HG02798 (cell line): Measurements from ENCODE around the gene ARSJ.

Experiments
- ATAC-seq: cut with Tn5 transposase; IDR thresholded peaks from one replicate; pipeline ENCODE4 v1.9.1; 2021; ENCODE audit warnings: mild to moderate bottlenecking; ENCODE audit not compliant: unreplicated experiment, poor library complexity

Gene ARSJ

DNA sequence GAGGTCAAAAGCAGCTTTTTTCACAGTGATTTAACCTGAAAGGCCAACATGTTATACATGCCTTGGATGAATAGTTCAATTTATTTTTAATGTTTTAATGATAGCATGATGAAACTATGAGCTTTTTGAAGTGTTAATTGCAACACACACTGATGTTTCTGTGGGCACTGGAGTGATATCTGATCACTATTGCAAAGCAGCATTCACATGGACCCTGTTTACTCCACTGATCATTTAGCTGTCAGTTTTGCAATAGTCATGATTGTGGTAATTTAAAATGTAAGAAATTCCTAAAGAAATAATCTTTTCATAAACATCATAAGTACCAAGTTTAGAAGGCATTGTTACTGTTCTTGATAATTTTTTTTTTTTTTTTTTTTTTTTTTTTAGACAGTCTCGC, 74.1 kb downstream of the ARSJ start:
- ATAC-seq, result no peak

DNA sequence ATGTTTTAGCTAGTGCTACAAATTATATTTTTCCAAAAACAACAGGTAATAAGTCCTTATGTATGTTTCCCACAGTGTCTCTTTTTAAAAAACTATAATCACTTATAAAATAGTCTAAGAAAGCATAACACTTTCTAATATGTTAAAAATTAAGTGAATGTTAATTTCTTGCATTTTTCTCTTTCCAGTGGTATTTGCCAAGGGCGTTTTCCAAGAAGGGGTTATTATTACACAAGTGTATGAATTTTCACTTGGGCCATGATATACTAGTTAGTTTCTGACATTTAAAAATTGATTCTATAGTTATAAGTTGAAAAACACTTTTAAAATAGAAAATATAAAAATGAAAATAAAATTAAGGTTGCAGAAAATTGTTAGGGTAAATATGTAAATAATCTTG, 74.6 kb downstream of the ARSJ start:
- ATAC-seq, result no peak

DNA sequence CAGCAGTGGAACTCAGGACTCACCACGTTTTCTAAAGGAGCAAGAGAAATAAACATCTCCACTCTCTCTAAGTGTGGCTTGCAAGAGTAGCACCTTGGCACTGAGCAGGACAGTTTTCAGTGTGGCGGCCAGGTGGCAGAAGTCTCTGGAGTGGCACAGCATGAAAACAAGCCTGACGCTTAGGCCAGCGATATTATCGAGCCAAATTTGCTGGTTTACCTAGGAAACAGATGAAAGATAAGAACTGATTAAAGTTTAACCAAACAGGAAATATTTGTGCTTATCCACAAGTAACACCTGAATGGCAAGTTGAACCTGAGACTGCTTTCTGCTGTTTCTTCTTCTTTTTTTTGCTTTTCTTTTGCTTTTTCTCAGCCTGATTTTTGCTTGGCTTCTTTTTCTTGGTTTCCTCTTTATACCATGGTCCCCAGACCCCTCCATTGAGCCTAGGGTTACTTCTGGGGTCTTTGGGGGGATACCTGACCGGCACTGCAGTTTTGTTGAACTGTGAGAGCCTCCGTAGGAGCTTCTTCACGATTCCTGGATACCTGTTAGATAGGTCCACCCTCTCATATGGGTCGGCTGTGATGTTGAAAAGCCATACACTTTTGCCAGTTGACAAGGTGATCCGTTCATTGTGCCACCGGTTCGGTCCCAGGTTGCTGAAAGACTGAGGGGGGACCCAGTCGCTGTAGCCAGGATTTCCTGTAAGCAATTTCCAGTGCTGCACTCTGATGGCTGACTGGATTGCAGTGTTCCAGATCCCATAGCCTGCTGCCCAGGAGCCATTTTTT, 77.3 kb downstream of the ARSJ start:
- ATAC-seq, result no peak

DNA sequence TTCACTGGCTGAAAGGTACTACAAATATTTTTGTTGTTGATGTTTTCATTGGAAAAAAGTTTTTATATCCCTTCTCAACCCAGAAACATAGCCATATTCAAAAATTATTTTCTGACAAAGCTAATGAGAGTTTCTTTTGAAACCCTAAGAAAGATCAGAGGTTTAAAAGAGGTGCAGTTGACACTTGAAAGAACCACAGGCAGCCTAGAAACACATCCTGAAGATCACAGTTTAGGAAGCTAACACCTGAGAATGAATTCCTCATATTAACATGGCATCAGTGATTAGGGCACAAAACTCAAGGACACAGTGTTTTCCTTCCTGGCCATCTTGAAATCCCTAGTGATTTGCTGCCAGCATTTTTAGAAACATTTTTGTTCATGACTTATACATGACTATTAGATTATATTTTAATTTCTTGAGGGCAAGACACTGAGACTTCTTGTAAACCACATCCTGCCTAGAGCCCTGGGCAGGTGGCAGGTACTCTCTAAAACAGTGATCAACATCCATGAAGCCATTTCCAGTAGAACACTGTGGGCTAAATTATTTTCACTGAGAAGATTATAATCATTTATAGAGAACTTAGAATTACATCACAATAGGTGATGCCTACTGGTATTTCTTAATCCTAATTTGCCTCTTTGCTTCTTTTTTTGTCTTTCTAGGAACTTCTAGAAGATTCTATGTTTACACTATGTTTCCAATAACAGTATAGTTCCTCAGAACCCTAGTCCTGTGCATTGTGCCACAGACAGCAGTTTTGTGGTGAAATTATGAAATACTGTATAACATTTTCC, 80.0 kb downstream of the ARSJ start:
- ATAC-seq, result peak; percentile 92

DNA sequence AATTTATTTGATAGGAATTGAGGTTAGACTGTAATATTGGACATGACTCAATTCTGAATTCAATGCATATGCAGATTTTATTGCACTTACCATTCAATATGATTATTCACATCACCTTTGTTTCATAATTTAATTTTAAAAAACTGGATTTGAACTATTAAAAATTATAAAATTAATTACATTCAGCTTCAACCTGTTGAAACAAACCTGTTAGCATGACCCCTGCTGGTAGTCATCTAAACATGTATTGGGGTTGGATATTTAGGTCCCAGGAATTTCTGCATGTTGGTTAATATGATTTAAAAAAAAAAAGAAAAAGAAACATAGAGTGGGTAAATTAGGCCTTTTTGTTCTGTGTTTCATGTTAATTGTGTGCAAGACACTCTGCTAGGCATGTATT, 85.9 kb downstream of the ARSJ start:
- no peak for ATAC-seq

DNA sequence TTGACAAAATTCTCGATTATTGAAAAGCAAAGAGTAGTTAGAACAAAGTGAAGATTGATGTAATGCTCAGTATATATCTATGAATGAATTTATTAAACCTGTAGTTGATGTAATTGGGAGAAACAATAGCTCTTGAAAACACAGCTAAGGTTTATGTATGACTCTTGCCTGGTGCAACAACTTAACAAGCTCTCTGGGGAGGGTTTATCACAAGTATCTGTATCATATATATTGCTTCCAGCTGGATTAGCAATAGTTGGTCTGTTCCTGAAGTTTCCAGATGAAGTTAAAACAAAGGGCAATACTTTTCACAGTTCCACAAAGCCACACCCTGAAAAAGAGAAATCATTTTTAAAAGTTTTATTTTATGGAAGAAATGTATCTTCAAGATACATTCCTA, 91.4 kb downstream of the ARSJ start:
- no peak for ATAC-seq

DNA sequence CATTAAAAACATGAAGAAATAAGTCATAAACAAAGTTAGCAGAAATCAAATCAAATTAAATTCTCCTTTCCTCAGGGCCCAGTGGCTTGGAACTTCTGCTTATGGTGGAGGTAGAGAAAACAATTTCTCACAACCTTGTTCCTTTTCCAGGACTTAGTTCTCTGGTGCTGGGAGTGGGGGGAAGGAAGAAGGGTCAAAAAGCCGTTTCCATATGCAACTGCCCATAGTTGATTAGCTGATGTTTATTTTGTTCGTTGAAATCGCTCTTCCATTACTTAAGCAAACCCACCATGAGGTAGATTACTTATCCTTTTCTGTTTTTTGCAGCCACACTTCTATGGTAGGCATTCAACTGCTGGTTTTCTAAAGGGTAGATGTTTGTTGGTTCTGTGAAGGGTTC, 94.2 kb downstream of the ARSJ start:
- ATAC-seq, result no peak

DNA sequence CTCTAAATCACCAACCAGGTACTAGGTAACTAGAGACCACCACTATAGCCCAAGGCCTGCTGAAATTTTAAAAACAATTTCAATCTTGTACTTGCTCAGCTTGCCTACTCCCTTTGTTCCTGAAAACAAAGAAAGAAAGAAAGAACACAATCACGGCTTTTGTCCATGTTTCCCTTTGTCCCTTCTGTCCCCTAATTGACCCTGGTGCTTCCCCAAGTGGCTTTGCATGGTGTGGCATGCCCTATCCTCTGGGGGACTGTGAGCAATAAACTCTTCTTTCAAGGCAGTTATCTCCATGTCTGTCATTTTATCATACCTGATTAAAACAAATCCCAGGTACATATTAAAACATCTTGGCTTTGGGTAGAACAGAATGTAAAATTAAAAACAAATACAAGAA, 94.8 kb downstream of the ARSJ start:
- ATAC-seq, result no peak

DNA sequence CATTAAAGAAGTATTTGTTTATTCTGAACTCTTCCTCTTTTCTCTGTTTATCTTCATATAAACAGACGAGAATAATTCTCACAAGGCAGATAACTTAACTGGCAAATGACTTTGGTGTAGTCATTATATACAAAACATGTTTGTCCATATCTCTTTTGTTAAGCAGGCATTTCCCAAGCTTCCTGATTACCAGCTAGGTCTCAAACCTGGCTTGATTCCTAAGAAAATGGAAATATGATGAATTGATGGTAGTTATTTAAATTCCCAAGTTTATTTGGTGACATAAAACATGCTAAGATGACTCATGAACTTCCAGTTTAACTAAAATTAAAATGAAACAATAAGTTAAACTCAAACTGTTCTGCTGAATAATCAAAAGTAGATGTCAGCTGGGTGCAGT, 96.8 kb downstream of the ARSJ start:
- no peak for ATAC-seq

DNA sequence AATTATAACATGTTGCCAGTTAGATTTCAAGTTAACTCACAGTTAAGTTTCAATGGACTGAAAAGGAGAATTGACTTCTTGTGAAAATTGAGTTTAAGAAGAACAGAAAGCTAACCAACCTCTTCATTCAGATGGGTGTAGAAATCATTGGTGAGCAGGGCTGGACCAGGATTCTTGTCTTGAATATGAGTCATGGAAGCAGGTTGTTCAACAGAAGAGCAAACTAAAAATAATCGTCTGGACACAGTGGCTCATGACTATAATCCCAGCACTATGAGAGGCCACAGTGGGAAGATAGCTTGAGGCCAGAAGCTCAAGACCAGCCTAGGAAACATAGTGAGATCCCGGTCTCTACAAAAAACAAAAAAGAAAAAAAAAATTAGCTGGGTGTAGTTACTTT, 98.2 kb downstream of the ARSJ start:
- no peak for ATAC-seq

DNA sequence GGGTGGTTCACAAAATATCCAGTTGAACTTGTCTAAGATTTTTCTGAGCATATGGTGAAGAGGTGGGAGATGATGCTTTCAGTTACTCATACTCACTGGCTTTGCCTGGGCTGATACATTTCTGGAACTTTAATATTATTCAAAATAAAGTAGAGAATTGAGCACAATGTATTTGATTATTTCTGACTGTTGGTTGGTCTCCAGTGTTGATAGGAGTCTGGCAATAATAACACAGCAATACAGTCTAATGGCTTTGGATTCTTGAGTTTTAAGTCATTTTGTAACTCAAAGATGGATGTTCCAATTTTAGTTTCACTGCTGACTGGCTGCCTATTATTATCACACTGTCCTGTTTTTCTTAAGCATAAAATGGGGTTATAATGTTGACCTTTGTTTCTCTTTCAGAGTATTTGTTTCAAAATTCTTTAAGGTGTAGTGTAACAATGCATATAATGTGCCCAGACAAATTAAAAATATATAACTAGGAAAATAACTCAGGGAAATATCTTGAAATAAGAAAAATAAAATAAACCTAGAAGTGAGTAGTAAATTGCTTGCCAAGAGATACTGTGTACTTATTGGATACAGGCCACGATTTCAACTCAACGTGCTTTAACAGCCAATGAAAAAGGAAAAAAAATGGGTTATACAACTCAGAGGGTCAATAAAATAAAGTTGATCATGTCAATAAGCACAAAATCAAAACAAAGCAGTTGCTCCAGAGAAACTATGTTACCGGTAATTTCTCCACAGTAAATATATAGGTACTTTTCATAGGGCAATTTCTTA, 99.0 kb downstream of the ARSJ start:
- no peak for ATAC-seq

DNA sequence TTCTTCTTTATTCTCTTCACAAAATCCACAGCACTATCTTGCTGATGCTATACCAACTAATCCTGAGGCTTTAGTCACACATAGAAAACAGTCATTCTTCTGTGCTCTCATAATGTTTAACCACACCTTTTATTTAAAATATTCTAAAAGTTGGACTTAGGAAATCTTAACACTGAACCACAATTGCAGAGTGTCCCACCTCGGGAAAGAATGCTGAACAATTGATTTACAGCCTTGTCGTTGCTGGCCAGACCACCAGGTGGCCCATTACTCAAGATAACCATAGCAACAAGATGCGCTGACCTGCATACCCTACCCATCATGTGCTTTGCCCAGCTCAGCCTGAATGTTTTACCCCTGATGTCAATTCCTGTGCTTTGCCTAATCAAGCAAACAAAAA, 100.8 kb downstream of the ARSJ start:
- ATAC-seq, result no peak

DNA sequence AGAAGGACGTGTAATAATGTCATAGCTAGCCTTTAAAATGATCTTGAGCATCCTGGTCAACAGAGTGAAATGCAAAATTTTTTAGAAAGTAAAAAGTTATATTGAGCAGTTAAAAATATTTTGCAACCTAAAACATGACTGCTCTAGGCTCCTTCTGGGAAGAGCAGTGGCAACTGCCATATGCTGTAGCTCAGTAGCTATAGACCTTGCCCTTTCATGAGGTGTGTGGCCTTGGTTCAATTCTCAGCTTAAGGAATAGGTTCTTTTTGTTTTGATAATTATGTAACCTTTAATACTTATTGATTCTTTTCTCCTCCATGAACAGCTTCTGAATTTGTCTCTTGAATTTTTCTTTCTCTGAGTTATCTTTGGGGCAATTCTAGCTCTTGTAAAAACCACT, 105.0 kb downstream of the ARSJ start:
- no peak for ATAC-seq

DNA sequence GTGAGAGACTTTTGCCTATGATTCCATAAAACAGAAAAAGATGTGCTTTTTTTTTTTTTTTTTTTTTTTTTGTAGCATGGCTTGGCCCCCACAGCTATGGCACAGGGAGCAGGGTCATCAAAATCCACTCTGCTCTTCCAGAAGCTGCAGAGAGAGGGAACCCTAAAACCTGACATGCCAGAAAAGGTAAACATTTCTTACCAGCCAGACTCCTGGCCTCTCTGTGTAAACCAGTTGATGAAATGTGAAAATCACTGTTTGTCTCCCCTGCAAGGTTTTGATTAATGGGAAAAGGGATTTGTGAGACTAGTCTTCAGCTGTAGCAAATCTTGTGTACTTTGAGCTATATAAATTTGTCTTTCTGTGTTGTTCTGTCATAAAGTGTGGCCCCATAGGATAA, 105.9 kb downstream of the ARSJ start:
- ATAC-seq, result no peak

DNA sequence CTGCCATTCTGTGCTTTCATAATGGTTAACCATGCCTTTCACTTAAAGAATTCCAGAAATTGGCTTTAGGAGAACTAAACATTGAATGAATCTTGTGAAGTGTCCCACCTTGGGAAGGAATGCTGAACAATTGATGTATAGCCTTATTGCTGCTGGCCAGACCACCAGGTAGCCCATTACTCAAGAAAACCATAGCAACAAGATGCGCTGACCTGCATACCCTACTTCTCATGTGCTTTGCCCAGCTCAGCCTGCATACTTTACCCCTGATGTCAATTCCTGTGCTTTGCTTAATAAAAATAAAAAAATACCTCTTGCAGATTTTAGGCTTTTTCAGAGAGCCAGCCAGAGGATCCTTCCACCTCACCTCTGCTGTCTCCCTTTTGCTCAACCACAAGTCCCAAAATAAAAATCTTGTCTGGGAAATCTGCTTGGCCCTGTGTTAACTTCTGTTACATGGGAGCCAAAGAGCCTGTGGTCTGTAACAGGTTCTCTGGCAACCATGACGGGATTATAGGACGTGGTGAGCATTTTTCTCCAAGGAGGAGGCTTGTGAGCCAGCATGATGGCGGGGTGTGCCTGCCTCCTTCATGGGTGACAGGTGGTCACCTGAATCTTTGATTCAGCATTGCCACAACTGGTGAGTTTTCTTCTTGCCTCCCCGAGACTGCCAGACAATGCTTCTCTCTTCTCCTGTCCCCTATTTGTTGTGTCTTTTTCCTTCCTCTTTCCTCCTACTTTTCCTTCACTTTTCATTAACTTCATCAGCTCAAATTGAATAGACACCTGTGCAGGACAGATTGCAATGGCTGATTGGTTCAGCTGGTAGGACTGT, 106.8 kb downstream of the ARSJ start:
- ATAC-seq, result no peak

DNA sequence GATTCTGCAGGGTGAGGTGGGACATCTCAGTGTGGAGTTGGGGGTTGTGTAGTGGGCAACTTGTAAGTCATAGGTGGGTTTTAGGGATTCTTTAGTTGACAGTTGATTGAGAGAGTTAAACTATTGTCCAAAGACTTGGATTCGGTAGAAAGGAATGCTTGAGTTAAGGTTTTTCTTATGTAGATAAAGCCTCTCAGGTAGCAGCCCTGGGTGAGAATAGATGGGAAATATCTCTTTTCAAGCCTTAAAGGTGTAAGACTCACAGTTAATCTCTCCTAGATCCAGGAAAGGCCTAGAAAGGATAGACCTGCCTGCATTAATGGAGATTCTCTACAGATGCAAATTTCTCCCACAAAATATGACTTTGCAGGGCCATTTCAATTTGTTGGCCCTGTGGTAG, 108.4 kb downstream of the ARSJ start:
- ATAC-seq, result no peak

DNA sequence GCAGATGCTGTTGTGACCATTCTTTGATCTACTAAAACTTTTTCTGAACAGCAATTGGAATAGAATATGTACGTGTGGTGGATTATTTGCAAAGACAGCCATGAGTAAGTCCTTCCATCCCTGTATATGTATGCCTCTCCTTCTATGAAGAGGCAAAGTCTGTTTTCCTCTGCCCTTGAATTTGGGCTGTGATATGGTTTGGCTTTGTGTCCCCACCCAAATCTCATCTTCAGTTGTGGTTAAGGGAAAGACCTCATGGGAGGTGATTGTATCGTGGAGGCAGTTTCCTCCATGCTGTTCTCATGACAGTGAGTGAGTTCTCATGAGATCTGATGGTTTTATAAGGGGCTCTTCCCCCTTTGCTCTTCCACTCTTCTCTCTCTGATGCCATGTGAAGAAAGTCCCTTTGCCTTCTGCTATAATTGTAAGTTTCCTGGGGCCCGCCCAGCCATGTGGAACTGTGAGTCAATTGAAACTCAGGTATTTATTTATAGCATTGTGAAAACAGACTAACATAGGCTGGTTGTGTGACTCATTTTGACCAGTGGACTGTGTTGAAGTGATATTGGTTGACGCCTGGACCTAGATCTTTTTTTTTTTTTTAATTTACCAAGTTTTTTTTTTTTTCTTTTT, 109.6 kb downstream of the ARSJ start:
- peak; percentile 83 for ATAC-seq

DNA sequence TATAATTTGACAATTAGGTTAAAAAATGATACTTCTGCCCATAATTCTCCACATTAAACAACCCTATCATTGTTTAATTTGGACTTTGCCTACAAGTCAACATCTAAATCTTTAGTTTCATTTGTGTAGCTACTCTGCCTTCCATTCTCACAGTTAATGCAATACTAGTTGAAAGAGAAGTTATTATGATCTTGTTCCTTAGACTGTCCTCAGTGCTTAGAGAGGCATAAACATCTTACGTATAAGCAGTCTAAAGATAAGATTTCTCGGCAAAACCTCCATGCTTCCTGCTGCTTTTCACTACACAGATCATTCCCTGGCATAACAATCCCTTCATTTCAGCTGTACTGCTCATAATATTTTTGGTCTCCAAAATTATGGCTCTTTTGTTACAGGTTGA, 112.8 kb downstream of the ARSJ start:
- ATAC-seq, result no peak

DNA sequence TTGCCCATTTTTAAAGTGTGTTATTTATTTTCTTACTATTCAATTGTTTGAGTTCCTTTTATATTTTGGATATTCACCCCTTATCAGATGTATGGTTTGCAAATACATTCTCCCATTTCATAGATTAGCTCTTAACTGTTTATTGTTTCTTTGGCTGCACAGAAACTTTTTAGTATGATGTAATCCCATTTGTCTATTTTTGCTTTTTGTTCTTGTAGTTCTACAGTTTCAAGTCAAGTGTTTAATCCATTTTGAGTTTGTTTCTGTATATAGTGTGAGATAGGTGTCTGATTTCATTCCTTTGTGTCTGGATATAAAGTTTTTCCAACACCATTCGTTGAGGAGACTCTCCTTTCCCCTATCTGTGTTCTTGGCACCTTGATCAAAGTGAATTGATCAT, 120.5 kb downstream of the ARSJ start:
- ATAC-seq, result no peak

DNA sequence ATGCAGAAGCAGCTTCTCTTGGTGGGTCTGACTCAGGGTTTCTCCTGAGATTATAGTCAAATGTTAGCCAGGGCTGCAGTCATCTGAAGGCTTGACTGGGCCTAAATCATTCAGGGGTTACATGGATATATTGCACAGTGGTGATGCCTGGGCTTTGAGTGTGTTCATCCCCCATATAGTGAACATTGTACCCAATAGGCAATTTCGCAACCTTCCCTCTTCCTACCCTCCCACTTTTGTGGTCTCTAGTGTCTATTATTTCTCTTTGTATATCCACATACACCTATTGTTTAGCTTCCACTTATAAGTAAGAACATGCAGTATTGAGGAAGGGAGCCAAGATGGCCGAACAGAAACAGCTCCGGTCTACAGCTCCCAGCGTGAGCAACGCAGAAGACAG, 127.6 kb downstream of the ARSJ start:
- ATAC-seq, result no peak
